HL-60 (cell line): ENCODE results near the gene ISCU.

Experiments
- POLR2AphosphoS5 ChIP-seq: IDR thresholded peaks from 2 replicates; pipeline ENCODE4 v1.6.1; 2012; ENCODE audit warnings: low read depth
- TF ChIP-seq, protein P1 (sequence below): IDR thresholded peaks from one replicate; pipeline ENCODE4 v1.5.1; 2011; ENCODE audit warnings: low read length, control low read depth, inconsistent platforms; ENCODE audit not compliant: insufficient read depth

DNA sequence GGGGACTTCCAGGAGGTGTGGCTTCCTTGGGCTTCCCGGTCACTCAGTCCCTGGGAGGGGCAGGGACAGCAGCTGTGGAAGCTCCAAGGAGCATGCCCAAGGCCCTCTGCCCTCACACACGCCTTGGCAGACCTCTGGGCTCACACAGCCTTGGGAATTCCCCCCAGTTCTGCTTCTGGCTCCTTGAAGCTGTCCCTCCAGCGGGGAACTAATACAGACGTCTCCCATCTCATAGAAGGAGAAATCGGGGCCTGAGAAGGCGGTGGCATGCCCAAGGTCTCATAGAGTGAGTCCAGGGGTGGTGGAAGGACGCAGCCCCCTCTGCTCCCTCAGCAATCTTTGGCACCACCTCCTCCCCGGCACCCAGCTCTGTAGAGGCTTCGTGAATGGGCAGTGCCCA lies 51.2 kb downstream of the ISCU start:
- TF ChIP-seq, protein P1, sequence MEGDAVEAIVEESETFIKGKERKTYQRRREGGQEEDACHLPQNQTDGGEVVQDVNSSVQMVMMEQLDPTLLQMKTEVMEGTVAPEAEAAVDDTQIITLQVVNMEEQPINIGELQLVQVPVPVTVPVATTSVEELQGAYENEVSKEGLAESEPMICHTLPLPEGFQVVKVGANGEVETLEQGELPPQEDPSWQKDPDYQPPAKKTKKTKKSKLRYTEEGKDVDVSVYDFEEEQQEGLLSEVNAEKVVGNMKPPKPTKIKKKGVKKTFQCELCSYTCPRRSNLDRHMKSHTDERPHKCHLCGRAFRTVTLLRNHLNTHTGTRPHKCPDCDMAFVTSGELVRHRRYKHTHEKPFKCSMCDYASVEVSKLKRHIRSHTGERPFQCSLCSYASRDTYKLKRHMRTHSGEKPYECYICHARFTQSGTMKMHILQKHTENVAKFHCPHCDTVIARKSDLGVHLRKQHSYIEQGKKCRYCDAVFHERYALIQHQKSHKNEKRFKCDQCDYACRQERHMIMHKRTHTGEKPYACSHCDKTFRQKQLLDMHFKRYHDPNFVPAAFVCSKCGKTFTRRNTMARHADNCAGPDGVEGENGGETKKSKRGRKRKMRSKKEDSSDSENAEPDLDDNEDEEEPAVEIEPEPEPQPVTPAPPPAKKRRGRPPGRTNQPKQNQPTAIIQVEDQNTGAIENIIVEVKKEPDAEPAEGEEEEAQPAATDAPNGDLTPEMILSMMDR = no peak
- no peak for TF ChIP-seq POLR2AphosphoS5
